ENCODE measurements around the gene GPR52.

DNA sequence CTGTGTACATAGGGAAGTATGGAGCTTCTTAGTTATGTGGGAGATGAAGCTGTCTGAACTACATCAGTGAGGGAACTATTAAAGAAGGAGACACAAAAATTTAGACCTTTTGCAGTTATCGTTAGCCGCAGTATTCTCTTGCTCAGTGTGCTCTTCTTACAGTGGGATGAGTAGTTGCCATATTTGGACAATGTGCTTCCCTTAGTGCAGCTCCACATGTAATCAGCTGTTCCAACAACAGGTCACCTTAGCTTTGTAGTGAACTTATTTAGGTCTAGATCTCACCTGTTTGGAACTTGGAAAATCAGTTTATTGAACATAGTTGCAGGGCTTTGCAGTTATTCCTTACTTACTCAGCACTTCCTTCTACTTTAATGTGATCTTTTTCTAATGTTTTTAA lies 18.1 kb downstream of the GPR52 start:
- TF ChIP-seq, protein P1, sequence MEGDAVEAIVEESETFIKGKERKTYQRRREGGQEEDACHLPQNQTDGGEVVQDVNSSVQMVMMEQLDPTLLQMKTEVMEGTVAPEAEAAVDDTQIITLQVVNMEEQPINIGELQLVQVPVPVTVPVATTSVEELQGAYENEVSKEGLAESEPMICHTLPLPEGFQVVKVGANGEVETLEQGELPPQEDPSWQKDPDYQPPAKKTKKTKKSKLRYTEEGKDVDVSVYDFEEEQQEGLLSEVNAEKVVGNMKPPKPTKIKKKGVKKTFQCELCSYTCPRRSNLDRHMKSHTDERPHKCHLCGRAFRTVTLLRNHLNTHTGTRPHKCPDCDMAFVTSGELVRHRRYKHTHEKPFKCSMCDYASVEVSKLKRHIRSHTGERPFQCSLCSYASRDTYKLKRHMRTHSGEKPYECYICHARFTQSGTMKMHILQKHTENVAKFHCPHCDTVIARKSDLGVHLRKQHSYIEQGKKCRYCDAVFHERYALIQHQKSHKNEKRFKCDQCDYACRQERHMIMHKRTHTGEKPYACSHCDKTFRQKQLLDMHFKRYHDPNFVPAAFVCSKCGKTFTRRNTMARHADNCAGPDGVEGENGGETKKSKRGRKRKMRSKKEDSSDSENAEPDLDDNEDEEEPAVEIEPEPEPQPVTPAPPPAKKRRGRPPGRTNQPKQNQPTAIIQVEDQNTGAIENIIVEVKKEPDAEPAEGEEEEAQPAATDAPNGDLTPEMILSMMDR (conservative IDR thresholded peaks at IDR 0.05 in 1 of 2, IDR thresholded peaks at IDR 0.05 in 1 of 2; ENCODE audit: low read depth in 1 of 2, low read length in 2 of 2) = no peak
- TF ChIP-seq EZH2 (IDR thresholded peaks at IDR 0.05; ENCODE audit: low read length, missing control alignments) = no peak

Data from fibroblast of lung (primary cell).